ENCODE results near the gene VHLL. TPM values are rescaled to one million over a fixed set of nuclear protein-coding genes. Genes with fewer than 3 reads are reported as not detected.
A peak's percentile ranks its signal among the peaks of the same experiment; 100 is the strongest.

Gene VHLL
- polyA plus RNA-seq, 3 donors = not detected

DNA sequence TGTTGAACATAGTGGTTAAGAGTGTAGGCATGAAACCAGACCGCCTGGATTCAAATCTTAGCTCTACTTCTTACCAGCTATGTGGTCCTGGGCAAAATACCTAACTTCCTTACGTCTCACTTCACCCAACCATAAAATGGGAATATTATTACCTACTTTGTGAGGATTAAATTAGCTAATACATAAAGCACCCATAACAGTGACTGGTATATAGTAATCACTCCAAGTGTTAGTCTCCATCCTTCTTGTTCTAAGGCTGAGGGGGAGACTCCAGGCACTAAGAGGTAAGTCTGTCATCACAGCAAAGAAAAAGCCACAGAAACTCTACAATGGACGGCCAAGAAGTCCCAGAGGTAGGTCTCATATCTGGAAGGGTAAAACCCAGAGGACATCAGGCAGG is 19.3 kb downstream of the VHLL start:
- no peaks in the 10 kb centered on the region for H3K27me3 Mint-ChIP-seq (ENCODE audit: low read depth in 3 of 3)
- TF ChIP-seq, protein P1, sequence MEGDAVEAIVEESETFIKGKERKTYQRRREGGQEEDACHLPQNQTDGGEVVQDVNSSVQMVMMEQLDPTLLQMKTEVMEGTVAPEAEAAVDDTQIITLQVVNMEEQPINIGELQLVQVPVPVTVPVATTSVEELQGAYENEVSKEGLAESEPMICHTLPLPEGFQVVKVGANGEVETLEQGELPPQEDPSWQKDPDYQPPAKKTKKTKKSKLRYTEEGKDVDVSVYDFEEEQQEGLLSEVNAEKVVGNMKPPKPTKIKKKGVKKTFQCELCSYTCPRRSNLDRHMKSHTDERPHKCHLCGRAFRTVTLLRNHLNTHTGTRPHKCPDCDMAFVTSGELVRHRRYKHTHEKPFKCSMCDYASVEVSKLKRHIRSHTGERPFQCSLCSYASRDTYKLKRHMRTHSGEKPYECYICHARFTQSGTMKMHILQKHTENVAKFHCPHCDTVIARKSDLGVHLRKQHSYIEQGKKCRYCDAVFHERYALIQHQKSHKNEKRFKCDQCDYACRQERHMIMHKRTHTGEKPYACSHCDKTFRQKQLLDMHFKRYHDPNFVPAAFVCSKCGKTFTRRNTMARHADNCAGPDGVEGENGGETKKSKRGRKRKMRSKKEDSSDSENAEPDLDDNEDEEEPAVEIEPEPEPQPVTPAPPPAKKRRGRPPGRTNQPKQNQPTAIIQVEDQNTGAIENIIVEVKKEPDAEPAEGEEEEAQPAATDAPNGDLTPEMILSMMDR (IDR thresholded peaks at IDR 0.05) = no peak
- peaks cover 33 to 40% of the 10 kb centered on the region in 2 donors for H3K36me3 ChIP-seq (replicated peaks in 1 of 2; ENCODE audit: control insufficient read depth in 1 of 2, insufficient read depth in 2 of 2, low read length in 2 of 2)
- H3K4me3 ChIP-seq (replicated peaks in 1 of 3; ENCODE audit: low read depth in 2 of 3, low read length in 3 of 3) = no peak overlapping the region
- no peak overlapping the region for H2AFZ ChIP-seq (ENCODE audit: insufficient read depth, low read depth, low read length, poor library complexity, severe bottlenecking)
- H3K4me1 ChIP-seq (ENCODE audit: control insufficient read depth in 1 of 2, insufficient read depth in 2 of 2, low read length in 2 of 2) = peaks cover 87 to 88% of the 10 kb centered on the region in 2 donors
- H3K4me3 Mint-ChIP-seq = no peak overlapping the region
- peak overlapping the region in 2 of 7 donors; percentile 38 to 42 for H3K27ac Mint-ChIP-seq
- intact Hi-C loops (cut with micrococcal nuclease) = loop anchor here in 1 of 2 donors (10.0 kb wide), 1 partner anchor 55 kb away; the partner anchor contains the start of genes CCT3 and TSACC
- no peak overlapping the region for H3K9ac ChIP-seq (ENCODE audit: insufficient read depth, low read length, poor library complexity, severe bottlenecking)
- H3K27ac ChIP-seq (ENCODE audit: low read depth in 1 of 2, low read length in 2 of 2) = peak overlapping the region in 1 of 2 donors; percentile 38
- H3K9me3 Mint-ChIP-seq = no peaks in the 10 kb centered on the region
- WGBS (ENCODE audit: insufficient coverage) = 100% methylated on average over 1 of the region's 3 CpGs
- H3K4me2 ChIP-seq (replicated peaks; ENCODE audit: extremely low read depth, low read length, poor library complexity, severe bottlenecking) = no peak overlapping the region
- no peak for DNase-seq
- H3K36me3 Mint-ChIP-seq = peaks cover 28 to 48% of the 10 kb centered on the region in 2 donors
- peaks cover 49% of the 10 kb centered on the region for H4K20me1 ChIP-seq (ENCODE audit: insufficient read depth, low read length)
- H3K9me3 ChIP-seq (replicated peaks in 1 of 2; ENCODE audit: control insufficient read depth in 1 of 2, insufficient read depth in 1 of 2, low read length in 2 of 2) = no peaks in the 10 kb centered on the region
- peaks cover 76% of the 10 kb centered on the region for H3K79me2 ChIP-seq (ENCODE audit: insufficient read depth, low read length)
- peaks cover 75% of the 10 kb centered on the region for H3K4me1 Mint-ChIP-seq
- no peaks in the 10 kb centered on the region for H3K27me3 ChIP-seq (ENCODE audit: control insufficient read depth in 2 of 2, insufficient read depth in 2 of 2, low read length in 2 of 2)

DNA sequence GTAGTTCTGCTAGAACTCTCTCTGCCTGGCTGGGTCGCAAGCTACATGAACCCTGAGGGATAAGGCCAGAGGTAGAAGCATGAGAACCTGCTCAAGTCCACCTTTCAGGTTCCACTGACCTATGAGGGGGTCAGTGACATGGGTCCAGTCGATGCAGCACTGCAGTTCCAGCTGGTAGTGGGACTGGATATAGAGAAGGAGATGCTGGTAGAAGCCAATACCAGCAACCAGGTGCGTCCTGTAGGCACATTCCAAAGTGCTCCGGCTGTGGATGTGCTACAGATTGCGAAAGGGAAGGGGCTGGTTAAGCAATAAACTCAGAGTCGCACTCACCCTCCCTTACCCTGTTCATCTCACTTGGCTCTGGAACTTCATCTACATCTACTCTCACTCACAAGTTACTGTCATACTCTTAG is 22.1 kb downstream of the VHLL start:
- Histone ChIP-seq H3K9me3 (replicated peaks in 1 of 2; ENCODE audit: control insufficient read depth in 1 of 2, insufficient read depth in 1 of 2, low read length in 2 of 2) (no peaks in the 10 kb centered on the region), H3K27ac (ENCODE audit: low read depth in 1 of 2, low read length in 2 of 2) (peak overlapping the region; percentile 80 to 89), H3K79me2 (ENCODE audit: insufficient read depth, low read length) (peaks cover 59% of the 10 kb centered on the region), H3K9ac (ENCODE audit: insufficient read depth, low read length, poor library complexity, severe bottlenecking) (peak overlapping the region; percentile 32), H4K20me1 (ENCODE audit: insufficient read depth, low read length) (peaks cover 46% of the 10 kb centered on the region), H2AFZ (ENCODE audit: insufficient read depth, low read depth, low read length, poor library complexity, severe bottlenecking) (no peak overlapping the region), H3K4me1 (ENCODE audit: control insufficient read depth in 1 of 2, insufficient read depth in 2 of 2, low read length in 2 of 2) (peaks cover 65 to 67% of the 10 kb centered on the region in 2 donors), H3K4me3 (replicated peaks in 1 of 3; ENCODE audit: low read depth in 2 of 3, low read length in 3 of 3) (peak overlapping the region in 2 of 3 experiments; percentile 8 to 65), H3K27me3 (ENCODE audit: control insufficient read depth in 2 of 2, insufficient read depth in 2 of 2, low read length in 2 of 2) (no peaks in the 10 kb centered on the region), H3K36me3 (replicated peaks in 1 of 2; ENCODE audit: control insufficient read depth in 1 of 2, insufficient read depth in 2 of 2, low read length in 2 of 2) (peaks cover 62 to 69% of the 10 kb centered on the region in 2 donors), H3K4me2 (replicated peaks; ENCODE audit: extremely low read depth, low read length, poor library complexity, severe bottlenecking) (peak overlapping the region; percentile 73)
- H3K36me3 Mint-ChIP-seq = peaks cover 56 to 77% of the 10 kb centered on the region in 2 donors
- peaks cover 54% of the 10 kb centered on the region for H3K4me1 Mint-ChIP-seq
- peak overlapping the region; percentile 85 to 95 (median 88) for H3K27ac Mint-ChIP-seq
- peak; percentile 23 to 62 (median 34) for DNase-seq
- TF ChIP-seq, protein P1 (IDR thresholded peaks at IDR 0.05) = no peak
- 17% methylated on average over 4 of the region's 6 CpGs for WGBS (ENCODE audit: insufficient coverage)
- intact Hi-C loops (cut with micrococcal nuclease) = loop anchor here in 1 of 2 donors (10.0 kb wide), 1 partner anchor 58 kb away; the partner anchor contains the start of genes CCT3 and TSACC
- H3K9me3 Mint-ChIP-seq = no peaks in the 10 kb centered on the region
- H3K4me3 Mint-ChIP-seq = peak overlapping the region; percentile 56 to 76
- H3K27me3 Mint-ChIP-seq (ENCODE audit: low read depth in 3 of 3) = no peaks in the 10 kb centered on the region
